Endometrial microvascular endothelial cells (primary cell): ENCODE results near the gene COPS2. TPM values are rescaled to one million over a fixed set of nuclear protein-coding genes. Genes with fewer than 3 reads are reported as not detected.
"Not testable (repeated sequence)": the region's sequence is repeated elsewhere in the genome, so short reads cannot be mapped to it uniquely, and the experiment has no call there.

ENCODE experiments used
- in situ Hi-C: cut with HindIII; loops from 2 replicates; pipeline ENCODE4 v1.10.0; 2017; ENCODE audit warnings: low sequenced_read_pairs, low pct_unique_long_range_greater_than_20kb; ENCODE audit errors: inconsistent ontology term
- total RNA-seq: library from RNA; depleted of rRNA; stranded (reverse); fragments of >200 nt; gene quantifications from one replicate; pipeline ENCODE4 v1.2.3, GENCODE V29; 2015; ENCODE audit errors: inconsistent ontology term

COPS2 gene
- 75.3 TPM for total RNA-seq

- in situ Hi-C loops, result no loop called here
Observed at GRCh38 chr15:49155110-49155833, at the start of gene COPS2. Gene COPS2 (minus strand): TSS chr15:49155599. CDS start chr15:49155578, 21 bp downstream.

- in situ Hi-C loops, result no loop called here
Observed at GRCh38 chr15:49200347-49200746, 44.9 kb upstream of the COPS2 start.

GRCh38 chr15:49199666-49200065, 44.3 kb upstream of the COPS2 start:
- in situ Hi-C loops, result no loop called here

GRCh38 chr15:49196856-49197255, 41.5 kb upstream of the COPS2 start:
- in situ Hi-C loops, result no loop called here

GRCh38 chr15:49191892-49192291, 36.5 kb upstream of the COPS2 start:
- in situ Hi-C loops, result no loop called here

GRCh38 chr15:49190586-49190985, 35.2 kb upstream of the COPS2 start:
- in situ Hi-C loops, result no loop called here

- in situ Hi-C loops, result no loop called here
Observed at GRCh38 chr15:49189631-49190030, 34.2 kb upstream of the COPS2 start.

GRCh38 chr15:49188933-49189332, 33.5 kb upstream of the COPS2 start:
- in situ Hi-C loops, result no loop called here

GRCh38 chr15:49187549-49188245, 32.3 kb upstream of the COPS2 start:
- in situ Hi-C loops, result no loop called here

- in situ Hi-C loops, result no loop called here
Observed at GRCh38 chr15:49185473-49185872, 30.1 kb upstream of the COPS2 start.

GRCh38 chr15:49183741-49184140, 28.3 kb upstream of the COPS2 start:
- in situ Hi-C loops, result not testable (repeated sequence)

- in situ Hi-C loops, result no loop called here
Observed at GRCh38 chr15:49182128-49182527, 26.7 kb upstream of the COPS2 start.

GRCh38 chr15:49179433-49180190, 24.2 kb upstream of the COPS2 start:
- in situ Hi-C loops, result no loop called here

GRCh38 chr15:49178497-49178896, 23.1 kb upstream of the COPS2 start:
- in situ Hi-C loops, result no loop called here

GRCh38 chr15:49175582-49176397, 20.4 kb upstream of the COPS2 start:
- in situ Hi-C loops, result not testable (repeated sequence)

GRCh38 chr15:49174902-49175301, 19.5 kb upstream of the COPS2 start:
- in situ Hi-C loops, result no loop called here

- in situ Hi-C loops, result no loop called here
Observed at GRCh38 chr15:49171790-49172189, 16.4 kb upstream of the COPS2 start.

GRCh38 chr15:49169880-49170597, 14.6 kb upstream of the COPS2 start, which contains the start of gene GALK2:
Gene GALK2 (plus strand): TSS chr15:49170247. CDS start chr15:49170323, 76 bp downstream.
- in situ Hi-C loops, result no loop called here
